Measurements from ENCODE around the gene C3orf20.

- no peak for TF ChIP-seq GATA2 (IDR thresholded peaks at IDR 0.05; ENCODE audit: low read depth, low read length)
- no peak for TF ChIP-seq GATA3 (IDR thresholded peaks at IDR 0.05; ENCODE audit: low read depth, low read length)
These were observed 126.1 kb downstream of the C3orf20 start for GRCh38 chr3:14801031-14801430.
